WI38 (cell line): ENCODE results near the gene ANTXR1.

Experiments
- H3K4me3 ChIP-seq: 2 replicates; pipeline ENCODE4 v1.5.1; 2011; ENCODE audit warnings: low read depth, mild to moderate bottlenecking, control low read depth, low read length
- CTCF ChIP-seq: IDR thresholded peaks from 2 replicates; pipeline ENCODE4 v1.5.1; 2012; ENCODE audit warnings: low read depth, mild to moderate bottlenecking, control low read depth, low read length

ANTXR1 gene

GRCh38 chr2:69033461-69034095 is 20.6 kb downstream of the ANTXR1 start:
- no peak for TF ChIP-seq CTCF
- H3K4me3 ChIP-seq: no peak overlapping the region

DNA sequence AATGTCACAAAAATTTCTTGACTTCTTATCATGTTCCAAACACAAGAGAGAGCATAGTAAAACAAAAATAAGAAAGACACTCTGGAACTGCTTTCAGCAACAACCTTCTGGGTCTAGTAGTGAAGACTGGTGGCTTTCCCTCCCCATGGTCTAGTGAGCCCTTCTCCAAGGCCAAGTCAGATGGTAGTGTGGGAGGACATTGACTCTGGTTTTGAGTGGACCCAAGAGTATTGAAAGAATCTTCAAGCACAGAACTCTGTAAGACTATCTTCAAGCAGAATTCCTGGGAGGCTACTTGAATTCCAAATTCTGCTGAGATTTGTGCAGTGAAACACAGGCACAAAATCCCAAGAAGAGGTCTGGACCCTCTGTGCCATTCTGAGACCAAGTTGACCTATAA is 21.1 kb downstream of the ANTXR1 start:
- H3K4me3 ChIP-seq: no peak overlapping the region
- no peak for TF ChIP-seq CTCF

DNA sequence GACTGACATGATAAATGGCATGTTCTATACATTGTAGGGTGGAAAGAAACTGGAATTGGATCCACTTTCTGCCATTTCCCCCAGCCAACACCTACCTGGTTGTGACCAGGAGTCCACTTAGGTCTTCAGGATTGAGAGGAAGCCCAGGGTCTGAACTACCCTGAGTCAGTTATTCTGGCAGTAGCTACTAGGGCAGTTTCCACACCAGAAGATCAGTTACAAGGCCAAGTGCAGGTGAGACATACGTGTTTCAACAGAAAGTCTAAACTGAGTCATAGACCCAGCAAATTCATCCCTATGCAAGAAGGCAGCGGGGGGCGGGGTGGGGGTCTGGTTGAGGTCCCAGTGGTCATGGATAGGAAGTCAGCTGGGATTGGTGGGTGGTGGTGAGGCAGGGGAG is 21.9 kb downstream of the ANTXR1 start:
- no peak overlapping the region for H3K4me3 ChIP-seq
- no peak for TF ChIP-seq CTCF

DNA sequence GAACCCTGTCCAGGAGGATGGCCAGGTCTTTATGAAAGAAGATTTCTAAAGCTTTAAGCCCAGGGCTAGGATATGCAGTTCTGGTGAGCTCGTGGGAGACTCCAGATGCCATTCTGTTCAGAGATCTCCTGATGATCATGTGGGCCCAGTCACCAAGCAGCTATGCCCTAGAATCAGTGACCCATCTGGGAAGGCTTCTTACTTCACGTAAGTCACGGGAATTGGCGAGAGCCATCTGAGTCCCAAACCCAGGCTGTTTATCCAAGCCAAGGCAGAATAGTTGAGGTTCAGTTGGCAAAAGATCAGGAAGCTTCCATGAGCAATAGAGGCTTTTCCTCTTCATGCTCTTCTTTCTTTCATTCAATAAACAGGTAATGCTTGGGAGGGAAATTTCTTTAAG is 23.9 kb downstream of the ANTXR1 start:
- H3K4me3 ChIP-seq: no peak overlapping the region
- TF ChIP-seq CTCF: no peak

GRCh38 chr2:69041214-69041613 is 28.2 kb downstream of the ANTXR1 start:
- H3K4me3 ChIP-seq: no peak overlapping the region
- no peak for TF ChIP-seq CTCF

GRCh38 chr2:69043736-69044400 is 30.9 kb downstream of the ANTXR1 start:
- no peak overlapping the region for H3K4me3 ChIP-seq
- no peak for TF ChIP-seq CTCF

GRCh38 chr2:69046221-69046662 is 33.3 kb downstream of the ANTXR1 start:
- no peak for TF ChIP-seq CTCF
- H3K4me3 ChIP-seq: no peak overlapping the region
